GM21717 (cell line): Measurements from ENCODE around the gene CACFD1.

ENCODE experiments used
- ATAC-seq: cut with Tn5 transposase; IDR thresholded peaks from one replicate; pipeline ENCODE4 v1.9.1; 2021; ENCODE audit warnings: mild to moderate bottlenecking, moderate library complexity; ENCODE audit not compliant: unreplicated experiment

The CACFD1 gene

DNA sequence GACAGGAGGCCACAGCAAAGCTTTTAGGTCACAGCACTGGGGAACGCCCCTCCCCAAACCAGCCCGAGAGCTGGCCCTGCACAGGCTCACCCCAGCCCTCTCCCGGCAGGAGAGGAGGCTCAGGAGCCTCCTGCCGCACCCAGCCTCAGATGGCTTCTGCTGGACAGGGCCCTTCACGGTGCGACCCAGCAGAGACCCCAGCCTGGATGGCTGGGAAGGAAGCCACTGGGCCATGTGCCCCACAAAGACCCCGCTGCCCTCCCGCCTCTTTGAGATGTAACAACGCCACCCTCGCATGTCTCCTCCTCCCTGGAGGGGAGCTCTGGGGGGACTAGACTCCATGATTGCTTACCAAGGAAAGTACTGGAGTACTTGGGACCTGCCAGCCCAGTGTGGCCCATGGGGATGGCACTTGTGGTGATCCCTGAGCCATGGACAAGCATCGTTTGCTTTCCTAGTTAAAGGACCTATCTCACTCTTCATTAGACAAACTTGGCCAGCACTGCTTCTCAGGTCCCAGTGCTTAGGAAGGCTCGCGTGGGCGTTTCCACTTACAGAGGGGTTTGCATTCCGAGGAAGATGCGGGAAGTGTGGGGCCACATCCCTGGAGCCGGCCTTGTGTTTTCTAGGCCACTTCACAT is 56.0 kb downstream of the CACFD1 start:
- no peak for ATAC-seq

DNA sequence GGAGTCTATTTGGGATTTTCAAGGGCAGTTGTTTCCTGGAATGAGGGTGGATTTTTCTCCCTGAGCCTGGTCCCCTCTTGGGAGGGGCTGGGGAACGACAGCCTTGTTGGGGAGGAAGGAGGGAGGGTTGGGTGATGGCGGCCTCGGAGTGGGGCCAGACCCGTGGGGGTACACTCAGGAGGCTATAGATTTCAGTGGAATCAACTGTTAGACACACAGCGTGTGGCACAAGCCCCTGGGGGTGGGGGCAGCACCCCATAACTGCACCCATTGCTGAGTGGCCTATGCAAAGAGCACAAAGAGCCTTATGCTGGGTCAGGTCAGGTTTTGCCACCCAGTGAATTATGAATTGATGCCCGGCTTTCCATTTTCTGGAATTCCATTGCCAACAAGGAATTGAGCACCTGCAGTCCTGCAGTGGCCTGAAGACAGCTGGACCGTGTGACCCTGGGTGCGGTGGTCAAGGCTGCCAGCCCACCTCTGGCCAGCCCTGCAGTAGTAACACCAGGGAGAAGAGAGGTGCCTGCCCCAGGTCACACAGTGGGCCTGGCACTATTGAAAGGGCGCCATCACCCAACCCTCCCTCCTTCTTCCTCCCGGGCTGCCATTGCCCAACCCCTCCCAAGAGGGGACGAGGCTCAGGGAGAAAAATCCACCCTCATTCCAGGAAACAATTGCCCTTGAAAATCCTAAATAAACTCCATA is 56.6 kb downstream of the CACFD1 start:
- ATAC-seq, result no peak

DNA sequence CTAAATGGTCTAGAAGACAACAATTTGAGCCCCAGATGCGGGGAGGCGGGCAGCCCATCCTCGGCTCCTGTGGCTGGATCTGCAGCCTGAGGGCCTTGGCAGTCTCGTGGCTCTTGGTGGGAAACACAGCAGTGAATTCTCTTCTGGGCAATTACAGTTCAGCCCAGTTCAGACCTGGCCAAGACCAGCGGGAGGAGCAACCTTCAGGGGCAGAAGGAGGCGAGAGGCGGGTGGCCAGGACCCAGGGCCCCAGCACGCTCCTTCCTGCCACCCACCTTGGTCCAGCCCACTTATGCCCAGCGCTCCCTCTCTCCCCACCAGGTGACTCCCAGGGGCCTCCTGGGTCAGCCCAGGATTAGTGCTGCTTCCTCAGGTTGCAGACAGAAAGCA is 57.2 kb downstream of the CACFD1 start:
- ATAC-seq, result no peak

DNA sequence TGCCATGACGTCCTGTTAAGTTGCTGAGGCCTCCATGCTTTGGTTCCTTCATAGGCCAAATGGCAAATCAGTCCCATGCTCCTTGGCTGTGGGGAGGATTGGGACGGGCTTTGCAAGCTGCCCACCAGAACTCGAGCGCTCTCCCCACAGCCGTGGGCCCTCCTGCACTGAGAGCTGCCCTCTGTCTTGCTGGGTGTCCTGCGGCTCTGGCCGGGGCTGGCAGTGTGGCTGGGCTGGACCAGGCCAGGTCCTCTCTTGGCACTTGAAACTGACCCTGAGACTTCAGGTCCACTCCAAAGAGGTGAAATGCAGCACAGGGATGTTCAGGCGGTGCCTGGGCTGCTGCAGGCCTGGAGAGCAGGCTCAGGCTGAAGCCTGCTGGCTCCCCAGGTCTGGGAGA is 57.9 kb downstream of the CACFD1 start:
- ATAC-seq, result no peak

DNA sequence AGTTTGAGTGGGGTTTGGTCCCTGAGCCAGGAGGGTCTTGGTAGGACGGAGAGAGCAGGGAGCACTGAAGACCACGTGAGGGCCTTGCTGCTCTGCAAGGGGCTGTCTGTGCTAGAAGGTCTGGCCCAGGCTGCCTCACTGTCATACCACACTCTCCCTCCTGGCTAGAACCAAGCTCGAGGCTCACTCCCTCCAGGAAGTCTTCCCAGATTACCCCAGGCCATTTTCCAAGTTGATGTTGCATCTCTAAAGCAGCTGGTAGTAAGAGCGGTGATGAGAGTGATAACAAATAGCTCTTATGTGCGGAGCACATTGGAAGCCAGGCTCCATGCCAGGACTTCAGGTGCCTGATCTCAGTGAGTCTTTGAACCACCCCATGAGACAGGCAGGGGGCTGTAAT is 58.4 kb downstream of the CACFD1 start:
- ATAC-seq, result no peak

DNA sequence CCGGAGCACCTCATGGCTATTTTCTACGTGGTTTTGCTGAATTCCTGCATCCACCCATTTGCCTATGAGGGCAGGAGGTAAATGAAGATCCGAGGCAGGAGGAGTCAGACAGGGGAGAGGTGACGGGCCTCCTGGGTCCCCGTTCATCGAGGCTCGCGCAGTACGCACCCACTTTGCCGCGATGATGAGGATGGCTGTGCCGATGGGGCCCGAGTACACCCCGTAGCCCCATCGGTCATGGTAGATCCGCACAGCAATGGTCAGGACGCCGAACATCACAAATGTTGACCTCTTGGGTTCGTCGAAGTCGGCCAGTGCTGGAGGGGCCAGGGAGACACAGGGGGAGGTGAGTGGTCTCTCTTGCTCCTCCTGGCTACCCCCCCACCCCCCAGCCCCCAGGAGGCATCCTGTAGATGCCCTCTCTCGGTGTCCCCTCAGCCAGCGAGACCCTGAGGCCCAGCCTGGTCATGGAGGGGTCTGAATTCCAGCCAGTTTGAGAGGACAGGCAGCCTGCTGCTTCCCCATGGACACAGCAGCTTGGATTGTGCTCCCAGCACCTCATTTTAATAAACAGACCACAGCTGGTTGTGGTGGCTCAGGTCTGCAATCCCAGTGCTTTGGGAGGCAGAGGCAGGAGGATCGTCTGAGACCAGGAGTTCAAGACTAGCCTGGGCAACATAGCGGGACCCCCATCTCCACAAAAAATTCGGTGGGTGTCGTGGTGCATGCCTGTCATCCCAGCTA is 59.1 kb downstream of the CACFD1 start:
- ATAC-seq, result no peak

DNA sequence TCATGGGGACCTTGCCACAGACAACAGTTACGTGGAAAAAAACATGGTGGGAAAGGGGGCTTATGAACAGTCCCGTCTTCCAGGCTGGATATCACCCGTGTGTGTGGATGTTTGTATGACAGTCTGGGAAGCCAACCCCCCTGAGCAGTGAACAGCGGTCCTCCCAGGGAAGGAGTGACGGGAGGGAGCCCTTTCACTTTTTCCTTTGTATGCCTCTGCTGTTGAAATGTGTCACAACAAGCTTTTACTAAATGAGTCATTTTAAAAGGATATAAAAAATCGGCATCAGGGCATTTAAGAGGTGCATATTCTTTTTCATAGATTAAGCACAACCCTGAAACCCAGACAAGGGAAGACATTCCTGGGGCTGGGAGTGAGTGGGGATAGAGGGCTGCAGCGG is 59.9 kb downstream of the CACFD1 start:
- no peak for ATAC-seq

DNA sequence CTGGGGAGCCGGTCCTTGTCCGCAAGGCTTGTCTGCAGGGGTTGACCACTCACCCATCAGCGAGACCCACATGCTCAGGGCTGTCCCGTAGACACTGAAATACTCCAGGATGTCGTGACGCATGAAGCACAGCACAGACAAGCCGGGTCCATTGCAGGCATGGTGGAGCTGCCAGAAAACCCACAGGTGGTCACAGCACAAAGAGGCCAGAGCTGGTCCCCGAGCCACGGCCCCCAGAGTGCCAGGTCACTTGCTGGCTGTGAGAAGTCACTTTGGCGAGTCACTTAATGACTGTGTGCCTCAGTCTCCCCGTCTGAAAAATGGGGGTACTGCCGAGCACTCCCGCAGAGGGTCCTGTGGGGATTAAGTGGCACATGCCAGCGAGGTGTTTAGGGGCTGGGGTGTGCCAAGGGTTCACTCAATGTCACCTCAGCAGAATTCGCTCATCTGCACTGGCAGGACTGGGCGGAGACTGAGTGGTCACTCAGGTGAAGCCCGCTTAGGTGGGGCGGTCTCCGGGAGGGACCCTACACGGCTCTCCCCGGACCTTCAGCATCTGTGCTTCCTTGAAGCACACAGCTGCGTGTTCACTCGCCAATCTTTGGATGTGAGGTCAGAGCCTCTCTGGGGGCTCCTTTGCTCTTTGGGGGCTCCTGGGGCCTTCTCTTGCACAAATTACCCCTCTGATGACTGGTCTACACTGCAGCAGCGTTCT is 60.5 kb downstream of the CACFD1 start:
- ATAC-seq, result no peak
